HEK293 (cell line): Measurements from ENCODE around the gene ASIC1.

Experiments used
- CTCF ChIA-PET: fragments of 350-600 bp; formaldehyde crosslinking; extraction: SDS; loops from one replicate; lab custom pipeline; 2021; ENCODE audit warnings: antibody characterized with exemption; lab: Yijun Ruan, JAX
- POLR2A ChIA-PET: fragments of 300-600 bp; formaldehyde crosslinking; extraction: SDS; loops from one replicate; lab custom pipeline; 2020; ENCODE audit warnings: antibody characterized with exemption, inconsistent platforms; lab: Yijun Ruan, JAX
- H3K27ac ChIP-seq: fragments of 200-500 bp; sonication (Bioruptor generic); 2 replicates; pipeline ENCODE4 v1.5.1; 2014; ENCODE audit warnings: low read depth, low read length, control low read depth, inconsistent platforms; ENCODE audit errors: extremely low read depth
- H3K36me3 ChIP-seq, 2 experiments: fragments of 200-500 bp in 1 of 2; sonication (Bioruptor generic) in 1 of 2; 1 replicate in 1 of 2; 2 replicates in 1 of 2; pipeline ENCODE4 v1.5.1; 2014 to 2017; ENCODE audit warnings: inconsistent platforms in 2 of 2, low read length in 2 of 2; ENCODE audit not compliant: control insufficient read depth in 2 of 2, insufficient read depth in 1 of 2
- H3K4me1 ChIP-seq: fragments of 200-500 bp; sonication (Bioruptor generic); 2 replicates; pipeline ENCODE4 v1.5.1; 2014; ENCODE audit warnings: mild to moderate bottlenecking, low read length, inconsistent platforms; ENCODE audit not compliant: control insufficient read depth, insufficient read depth
- H3K4me3 ChIP-seq: 2 replicates; pipeline ENCODE4 v1.5.1; 2011; ENCODE audit warnings: low read depth, mild to moderate bottlenecking, control low read depth, low read length, moderate library complexity
- H3K9me3 ChIP-seq: fragments of 200-500 bp; sonication (Bioruptor generic); 2 replicates; pipeline ENCODE4 v1.5.1; 2014; ENCODE audit warnings: low read depth, low read length, inconsistent platforms; ENCODE audit not compliant: control insufficient read depth, insufficient read depth
- GLI2 ChIP-seq: fragments of 450-650 bp; formaldehyde crosslinking; IDR thresholded peaks from 2 replicates; pipeline ENCODE4; 2017; ENCODE audit warnings: missing biosample characterization, missing genetic modification characterization, low read depth, borderline replicate concordance
- KLF16 ChIP-seq: fragments of 450-650 bp; formaldehyde crosslinking; IDR thresholded peaks from 2 replicates; pipeline ENCODE4 v1.5.1; 2017; ENCODE audit warnings: missing biosample characterization, missing genetic modification characterization
- MEIS1 ChIP-seq: sonication (generic); formaldehyde crosslinking; IDR thresholded peaks from 2 replicates; pipeline ENCODE4 v1.8.1; 2022; ENCODE audit warnings: missing genetic modification reagents, mild to moderate bottlenecking, borderline replicate concordance
- MZF1 ChIP-seq: fragments of 450-650 bp; formaldehyde crosslinking; IDR thresholded peaks from 2 replicates; pipeline ENCODE4 v1.5.1; 2017; ENCODE audit warnings: missing biosample characterization, missing genetic modification characterization, borderline replicate concordance
- SETDB1 ChIP-seq: IDR thresholded peaks from one replicate; pipeline ENCODE4 v1.6.1; 2017; ENCODE audit warnings: mild to moderate bottlenecking, low read length, moderate library complexity, mixed read lengths; ENCODE audit not compliant: insufficient read length
- SP3 ChIP-seq: fragments of 450-650 bp; formaldehyde crosslinking; IDR thresholded peaks from 2 replicates; pipeline ENCODE4 v1.5.1; 2016; ENCODE audit warnings: missing biosample characterization, missing genetic modification characterization
- ZBTB21 ChIP-seq: fragments of 450-650 bp; formaldehyde crosslinking; IDR thresholded peaks from 2 replicates; pipeline ENCODE4 v1.5.1; 2017; ENCODE audit warnings: missing biosample characterization, missing genetic modification characterization
- ZFP41 ChIP-seq: fragments of 450-650 bp; formaldehyde crosslinking; IDR thresholded peaks from 2 replicates; pipeline ENCODE4 v1.5.1; 2016; ENCODE audit warnings: missing biosample characterization, missing genetic modification characterization, borderline replicate concordance
- ZNF394 ChIP-seq: fragments of 450-650 bp; formaldehyde crosslinking; IDR thresholded peaks from 2 replicates; pipeline ENCODE4 v1.5.1; 2016; ENCODE audit warnings: missing biosample characterization, missing genetic modification characterization, mild to moderate bottlenecking, moderate library complexity, borderline replicate concordance
- ZNF433 ChIP-seq: fragments of 450-650 bp; formaldehyde crosslinking; IDR thresholded peaks from 2 replicates; pipeline ENCODE4 v1.5.1; 2016; ENCODE audit warnings: missing biosample characterization, missing genetic modification characterization, low read depth
- ZNF530 ChIP-seq: fragments of 450-650 bp; formaldehyde crosslinking; IDR thresholded peaks from 2 replicates; pipeline ENCODE4 v1.5.1; 2016; ENCODE audit warnings: low read depth, missing biosample characterization, missing genetic modification characterization
- ZNF555 ChIP-seq: fragments of 450-650 bp; formaldehyde crosslinking; conservative IDR thresholded peaks from 2 replicates; pipeline ENCODE4 v1.5.1; 2017; ENCODE audit warnings: missing biosample characterization, mild to moderate bottlenecking, missing genetic modification characterization, inconsistent platforms
- ZNF560 ChIP-seq: fragments of 450-650 bp; formaldehyde crosslinking; IDR thresholded peaks from 2 replicates; pipeline ENCODE4 v1.5.1; 2017; ENCODE audit warnings: missing biosample characterization, missing genetic modification characterization, borderline replicate concordance
- ZNF626 ChIP-seq: fragments of 450-650 bp; sonication (Bioruptor Pico); formaldehyde crosslinking; IDR thresholded peaks from 2 replicates; pipeline ENCODE4 v1.5.1; 2018; ENCODE audit warnings: missing biosample characterization, missing genetic modification characterization, inconsistent platforms
- ZNF76 ChIP-seq: fragments of 450-650 bp; formaldehyde crosslinking; IDR thresholded peaks from 2 replicates; pipeline ENCODE4; 2016; ENCODE audit warnings: low read depth, missing biosample characterization, missing genetic modification characterization, borderline replicate concordance
- TF ChIP-seq, protein P1 (sequence below): fragments of 450-650 bp; formaldehyde crosslinking; IDR thresholded peaks from 2 replicates; pipeline ENCODE4 v1.5.0; 2017; ENCODE audit warnings: missing biosample characterization, missing genetic modification characterization, borderline replicate concordance
- TF ChIP-seq, protein P2 (sequence below): sonication (generic); formaldehyde crosslinking; IDR thresholded peaks from 2 replicates; pipeline ENCODE4 v1.8.1; 2022; ENCODE audit warnings: mild to moderate bottlenecking, moderate library complexity, missing genetic modification reagents
- TF ChIP-seq, protein P3 (sequence below): fragments of 450-650 bp; formaldehyde crosslinking; IDR thresholded peaks from 2 replicates; pipeline ENCODE4 v1.5.1; 2016; ENCODE audit warnings: missing biosample characterization, missing genetic modification characterization
- TF ChIP-seq, protein P4 (sequence below): fragments of 450-650 bp; formaldehyde crosslinking; IDR thresholded peaks from 2 replicates; pipeline ENCODE4 v1.5.1; 2017; ENCODE audit warnings: missing biosample characterization, missing genetic modification characterization
- TF ChIP-seq, protein P5 (sequence below): fragments of 450-650 bp; formaldehyde crosslinking; optimal IDR thresholded peaks from 2 replicates; pipeline ENCODE3; 2016; ENCODE audit warnings: missing biosample characterization, mild to moderate bottlenecking, missing genetic modification characterization

ASIC1 gene

DNA sequence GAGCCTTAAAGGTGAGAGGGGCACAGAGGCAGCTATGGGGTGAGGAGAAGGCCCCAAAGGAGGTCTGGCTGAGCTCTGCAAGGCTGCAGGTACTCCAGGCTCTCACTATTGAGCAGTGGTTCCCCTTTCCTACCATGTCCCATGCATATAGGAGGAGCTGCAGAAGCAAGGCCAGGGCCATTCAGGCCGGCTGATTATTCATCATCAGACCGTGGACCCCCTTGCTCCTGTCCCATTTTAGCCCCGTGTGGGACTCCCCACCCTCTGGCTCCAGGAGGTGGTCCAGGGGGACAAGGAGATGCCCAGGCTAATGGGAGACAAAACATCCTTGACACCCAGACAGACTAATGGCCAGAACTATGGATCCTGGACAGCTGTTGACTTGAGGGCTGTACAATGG lies 49.5 kb downstream of the ASIC1 start:
- CTCF ChIA-PET, result interaction anchor here (0.6 to 2.8 kb wide), 3 partner anchors 19 to 40 kb away, joined by 3 to 18 read pairs (median 3); partner anchors contain the start of gene SMARCD1
- Histone ChIP-seq H3K27ac (no peak overlapping the region), H3K36me3 (peaks cover 0 to 6% of the 10 kb centered on the region in 2 experiments; a peak in 1 of 3 replicates), H3K4me3 (no peak overlapping the region), H3K9me3 (no peaks in the 10 kb centered on the region), H3K4me1 (peaks cover 10% of the 10 kb centered on the region)
- TF ChIP-seq ZNF626 (tag by site-specific recombination), result no peak
- TF ChIP-seq, protein P1, sequence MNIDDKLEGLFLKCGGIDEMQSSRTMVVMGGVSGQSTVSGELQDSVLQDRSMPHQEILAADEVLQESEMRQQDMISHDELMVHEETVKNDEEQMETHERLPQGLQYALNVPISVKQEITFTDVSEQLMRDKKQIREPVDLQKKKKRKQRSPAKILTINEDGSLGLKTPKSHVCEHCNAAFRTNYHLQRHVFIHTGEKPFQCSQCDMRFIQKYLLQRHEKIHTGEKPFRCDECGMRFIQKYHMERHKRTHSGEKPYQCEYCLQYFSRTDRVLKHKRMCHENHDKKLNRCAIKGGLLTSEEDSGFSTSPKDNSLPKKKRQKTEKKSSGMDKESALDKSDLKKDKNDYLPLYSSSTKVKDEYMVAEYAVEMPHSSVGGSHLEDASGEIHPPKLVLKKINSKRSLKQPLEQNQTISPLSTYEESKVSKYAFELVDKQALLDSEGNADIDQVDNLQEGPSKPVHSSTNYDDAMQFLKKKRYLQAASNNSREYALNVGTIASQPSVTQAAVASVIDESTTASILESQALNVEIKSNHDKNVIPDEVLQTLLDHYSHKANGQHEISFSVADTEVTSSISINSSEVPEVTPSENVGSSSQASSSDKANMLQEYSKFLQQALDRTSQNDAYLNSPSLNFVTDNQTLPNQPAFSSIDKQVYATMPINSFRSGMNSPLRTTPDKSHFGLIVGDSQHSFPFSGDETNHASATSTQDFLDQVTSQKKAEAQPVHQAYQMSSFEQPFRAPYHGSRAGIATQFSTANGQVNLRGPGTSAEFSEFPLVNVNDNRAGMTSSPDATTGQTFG, result no peak
- no peak for TF ChIP-seq SP3
- no peak for TF ChIP-seq MZF1 (tag by site-specific recombination)
- no peak for TF ChIP-seq KLF16 (tag by site-specific recombination)
- TF ChIP-seq, protein P2, sequence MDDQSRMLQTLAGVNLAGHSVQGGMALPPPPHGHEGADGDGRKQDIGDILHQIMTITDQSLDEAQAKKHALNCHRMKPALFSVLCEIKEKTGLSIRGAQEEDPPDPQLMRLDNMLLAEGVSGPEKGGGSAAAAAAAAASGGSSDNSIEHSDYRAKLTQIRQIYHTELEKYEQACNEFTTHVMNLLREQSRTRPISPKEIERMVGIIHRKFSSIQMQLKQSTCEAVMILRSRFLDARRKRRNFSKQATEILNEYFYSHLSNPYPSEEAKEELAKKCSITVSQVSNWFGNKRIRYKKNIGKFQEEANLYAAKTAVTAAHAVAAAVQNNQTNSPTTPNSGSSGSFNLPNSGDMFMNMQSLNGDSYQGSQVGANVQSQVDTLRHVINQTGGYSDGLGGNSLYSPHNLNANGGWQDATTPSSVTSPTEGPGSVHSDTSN, result no peak
- TF ChIP-seq ZNF433 (tag by site-specific recombination), result no peak
- TF ChIP-seq, protein P3, sequence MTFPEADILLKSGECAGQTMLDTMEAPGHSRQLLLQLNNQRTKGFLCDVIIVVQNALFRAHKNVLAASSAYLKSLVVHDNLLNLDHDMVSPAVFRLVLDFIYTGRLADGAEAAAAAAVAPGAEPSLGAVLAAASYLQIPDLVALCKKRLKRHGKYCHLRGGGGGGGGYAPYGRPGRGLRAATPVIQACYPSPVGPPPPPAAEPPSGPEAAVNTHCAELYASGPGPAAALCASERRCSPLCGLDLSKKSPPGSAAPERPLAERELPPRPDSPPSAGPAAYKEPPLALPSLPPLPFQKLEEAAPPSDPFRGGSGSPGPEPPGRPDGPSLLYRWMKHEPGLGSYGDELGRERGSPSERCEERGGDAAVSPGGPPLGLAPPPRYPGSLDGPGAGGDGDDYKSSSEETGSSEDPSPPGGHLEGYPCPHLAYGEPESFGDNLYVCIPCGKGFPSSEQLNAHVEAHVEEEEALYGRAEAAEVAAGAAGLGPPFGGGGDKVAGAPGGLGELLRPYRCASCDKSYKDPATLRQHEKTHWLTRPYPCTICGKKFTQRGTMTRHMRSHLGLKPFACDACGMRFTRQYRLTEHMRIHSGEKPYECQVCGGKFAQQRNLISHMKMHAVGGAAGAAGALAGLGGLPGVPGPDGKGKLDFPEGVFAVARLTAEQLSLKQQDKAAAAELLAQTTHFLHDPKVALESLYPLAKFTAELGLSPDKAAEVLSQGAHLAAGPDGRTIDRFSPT, result no peak
- TF ChIP-seq ZNF76 (tag by site-specific recombination), result no peak
- no peak for TF ChIP-seq ZNF394 (tag by site-specific recombination)
- no peak for TF ChIP-seq MEIS1 (CRISPR knock-in tag)
- TF ChIP-seq, protein P4, sequence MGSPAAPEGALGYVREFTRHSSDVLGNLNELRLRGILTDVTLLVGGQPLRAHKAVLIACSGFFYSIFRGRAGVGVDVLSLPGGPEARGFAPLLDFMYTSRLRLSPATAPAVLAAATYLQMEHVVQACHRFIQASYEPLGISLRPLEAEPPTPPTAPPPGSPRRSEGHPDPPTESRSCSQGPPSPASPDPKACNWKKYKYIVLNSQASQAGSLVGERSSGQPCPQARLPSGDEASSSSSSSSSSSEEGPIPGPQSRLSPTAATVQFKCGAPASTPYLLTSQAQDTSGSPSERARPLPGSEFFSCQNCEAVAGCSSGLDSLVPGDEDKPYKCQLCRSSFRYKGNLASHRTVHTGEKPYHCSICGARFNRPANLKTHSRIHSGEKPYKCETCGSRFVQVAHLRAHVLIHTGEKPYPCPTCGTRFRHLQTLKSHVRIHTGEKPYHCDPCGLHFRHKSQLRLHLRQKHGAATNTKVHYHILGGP (tag by site-specific recombination), result no peak
- no peak for TF ChIP-seq ZNF555 (tag by site-specific recombination)
- TF ChIP-seq ZNF530 (tag by site-specific recombination), result no peak
- no peak for TF ChIP-seq GLI2 (tag by site-specific recombination)
- TF ChIP-seq ZNF560 (tag by site-specific recombination), result no peak
- TF ChIP-seq ZBTB21 (tag by site-specific recombination), result no peak
- no peak for TF ChIP-seq SETDB1
- TF ChIP-seq, protein P5, sequence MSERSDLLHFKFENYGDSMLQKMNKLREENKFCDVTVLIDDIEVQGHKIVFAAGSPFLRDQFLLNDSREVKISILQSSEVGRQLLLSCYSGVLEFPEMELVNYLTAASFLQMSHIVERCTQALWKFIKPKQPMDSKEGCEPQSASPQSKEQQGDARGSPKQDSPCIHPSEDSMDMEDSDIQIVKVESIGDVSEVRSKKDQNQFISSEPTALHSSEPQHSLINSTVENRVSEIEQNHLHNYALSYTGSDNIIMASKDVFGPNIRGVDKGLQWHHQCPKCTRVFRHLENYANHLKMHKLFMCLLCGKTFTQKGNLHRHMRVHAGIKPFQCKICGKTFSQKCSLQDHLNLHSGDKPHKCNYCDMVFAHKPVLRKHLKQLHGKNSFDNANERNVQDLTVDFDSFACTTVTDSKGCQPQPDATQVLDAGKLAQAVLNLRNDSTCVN (tag by site-specific recombination), result no peak
- TF ChIP-seq ZFP41 (tag by site-specific recombination), result no peak
- POLR2A ChIA-PET, result no interaction called here
